RWPE1 (cell line): Measurements from ENCODE around the gene THRB.

Source experiments
- CTCF ChIA-PET: fragments of 350-600 bp; sonication (Branson Sonifier 250); formaldehyde crosslinking; extraction: SDS; loops from one replicate; lab custom pipeline; 2021; lab: Yijun Ruan, JAX
- POLR2A ChIA-PET: fragments of 400-600 bp; formaldehyde crosslinking; extraction: SDS; loops from one replicate; lab custom pipeline; 2020; ENCODE audit warnings: antibody characterized with exemption; ENCODE audit not compliant: low non-redundant PET; lab: Yijun Ruan, JAX
- DNase-seq: peaks from one replicate; pipeline ENCODE4 v3.0.0; 2012; ENCODE audit warnings: low spot score
- H3K27ac ChIP-seq: fragments of 450-650 bp; 2 replicates; pipeline ENCODE4 v1.5.1; 2017
- CTCF ChIP-seq: fragments of 450-650 bp; conservative IDR thresholded peaks from 2 replicates; pipeline ENCODE4 v1.5.1; 2017; ENCODE audit warnings: low read depth, mild to moderate bottlenecking

The THRB gene

GRCh38 chr3:24485511-24485910, 9.1 kb downstream of the THRB start:
- POLR2A ChIA-PET, result no interaction called here
- H3K27ac ChIP-seq, result no peak overlapping the region
- TF ChIP-seq CTCF, result no peak
- CTCF ChIA-PET, result interaction anchor here (0.6 kb wide), 1 partner anchor 41 kb away, joined by 3 read pairs; no protein-coding TSS in a partner anchor
- DNase-seq, result no peak

GRCh38 chr3:24483873-24484272, 10.8 kb downstream of the THRB start:
- ChIA-PET POLR2A (no interaction called here), CTCF (interaction anchor here (0.6 kb wide), 1 partner anchor 755 kb away, joined by 3 read pairs; no protein-coding TSS in a partner anchor)
- H3K27ac ChIP-seq, result no peak overlapping the region
- TF ChIP-seq CTCF, result no peak
- no peak for DNase-seq

GRCh38 chr3:24482096-24482705, 12.4 kb downstream of the THRB start:
- no peak for TF ChIP-seq CTCF
- no peak overlapping the region for H3K27ac ChIP-seq
- no peak for DNase-seq
- CTCF ChIA-PET, result no interaction called here
- POLR2A ChIA-PET, result no interaction called here

GRCh38 chr3:24481193-24481592, 13.5 kb downstream of the THRB start:
- TF ChIP-seq CTCF, result no peak
- POLR2A ChIA-PET, result no interaction called here
- no peak overlapping the region for H3K27ac ChIP-seq
- DNase-seq, result no peak
- CTCF ChIA-PET, result interaction anchor here (0.7 kb wide), 1 partner anchor 484 kb away, joined by 3 read pairs; no protein-coding TSS in a partner anchor

- ChIA-PET POLR2A (no interaction called here), CTCF (no interaction called here)
- no peak for TF ChIP-seq CTCF
- no peak for DNase-seq
- H3K27ac ChIP-seq, result no peak overlapping the region
These were observed 14.2 kb downstream of the THRB start for GRCh38 chr3:24480497-24480896.

- DNase-seq, result no peak
These were observed 14.8 kb downstream of the THRB start for GRCh38 chr3:24479816-24480215.

More at GRCh38 chr3:24479816-24480215, 14.8 kb downstream of the THRB start:
- ChIA-PET CTCF (no interaction called here), POLR2A (no interaction called here)
- TF ChIP-seq CTCF, result no peak
- no peak overlapping the region for H3K27ac ChIP-seq
